ENCODE results near the gene MRPS5. TPM values are rescaled to one million over a fixed set of nuclear protein-coding genes. Genes with fewer than 3 reads are reported as not detected.

MRPS5 gene
- total RNA-seq, 1 donor from 2014 or later, result 75.2 TPM

DNA sequence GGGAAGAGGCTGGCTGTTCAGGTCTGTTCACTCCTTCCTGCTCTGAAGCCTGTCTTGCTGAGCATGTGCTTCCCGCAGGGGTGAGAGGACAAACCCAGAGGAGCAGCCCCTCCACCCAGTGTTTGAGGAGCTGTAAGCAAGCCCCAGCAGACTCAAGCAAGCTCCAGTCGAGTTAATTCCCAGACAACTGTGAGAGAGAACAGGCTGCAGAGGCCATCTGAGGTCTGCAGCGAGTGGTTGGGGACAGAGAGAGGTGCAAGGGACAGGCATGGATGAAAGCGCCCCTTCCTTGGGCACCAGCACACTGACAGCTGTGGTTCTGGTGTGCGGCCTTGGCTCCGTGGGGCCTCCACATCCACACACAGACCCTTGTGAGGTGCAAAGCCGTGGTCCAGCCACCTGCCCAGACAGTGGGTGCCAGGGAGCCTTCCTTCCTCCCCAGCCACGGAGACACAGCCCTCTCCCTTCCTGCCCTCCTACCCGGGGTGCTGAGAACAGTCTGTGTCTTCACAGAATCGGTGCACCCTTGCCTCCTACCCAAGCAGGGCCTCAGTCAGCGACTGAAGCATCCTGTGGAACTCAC is 59.9 kb downstream of the MRPS5 start:
- H3K27ac ChIP-seq, result no peak overlapping the region
- TF ChIP-seq EZH2phosphoT487 (IDR thresholded peaks at IDR 0.05) (no peak), EZH2 (IDR thresholded peaks at IDR 0.05) (no peak)
- TF ChIP-seq, protein P1, sequence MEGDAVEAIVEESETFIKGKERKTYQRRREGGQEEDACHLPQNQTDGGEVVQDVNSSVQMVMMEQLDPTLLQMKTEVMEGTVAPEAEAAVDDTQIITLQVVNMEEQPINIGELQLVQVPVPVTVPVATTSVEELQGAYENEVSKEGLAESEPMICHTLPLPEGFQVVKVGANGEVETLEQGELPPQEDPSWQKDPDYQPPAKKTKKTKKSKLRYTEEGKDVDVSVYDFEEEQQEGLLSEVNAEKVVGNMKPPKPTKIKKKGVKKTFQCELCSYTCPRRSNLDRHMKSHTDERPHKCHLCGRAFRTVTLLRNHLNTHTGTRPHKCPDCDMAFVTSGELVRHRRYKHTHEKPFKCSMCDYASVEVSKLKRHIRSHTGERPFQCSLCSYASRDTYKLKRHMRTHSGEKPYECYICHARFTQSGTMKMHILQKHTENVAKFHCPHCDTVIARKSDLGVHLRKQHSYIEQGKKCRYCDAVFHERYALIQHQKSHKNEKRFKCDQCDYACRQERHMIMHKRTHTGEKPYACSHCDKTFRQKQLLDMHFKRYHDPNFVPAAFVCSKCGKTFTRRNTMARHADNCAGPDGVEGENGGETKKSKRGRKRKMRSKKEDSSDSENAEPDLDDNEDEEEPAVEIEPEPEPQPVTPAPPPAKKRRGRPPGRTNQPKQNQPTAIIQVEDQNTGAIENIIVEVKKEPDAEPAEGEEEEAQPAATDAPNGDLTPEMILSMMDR (IDR thresholded peaks at IDR 0.05), result no peak
- Mint-ChIP-seq H3K36me3 (no peaks in the 10 kb centered on the region), H3K4me3 (no peak overlapping the region), H3K27ac (no peak overlapping the region), H3K4me1 (peaks cover 37% of the 10 kb centered on the region), H3K9me3 (no peaks in the 10 kb centered on the region), H3K27me3 (ENCODE audit: insufficient read depth, low read depth) (peaks cover 18% of the 10 kb centered on the region)
- no peaks in the 10 kb centered on the region for H3K27me3 ChIP-seq
- no peak overlapping the region for H3K4me3 ChIP-seq
- no peaks in the 10 kb centered on the region for H3K79me2 ChIP-seq (ENCODE audit: low read depth)
- H3K4me2 ChIP-seq, result no peak overlapping the region
- no peak for DNase-seq (ENCODE audit: low spot score)
- no peak overlapping the region for H2AFZ ChIP-seq (replicated peaks)
- H3K9ac ChIP-seq, result no peak overlapping the region
- H3K36me3 ChIP-seq, result no peaks in the 10 kb centered on the region
- no peaks in the 10 kb centered on the region for H3K4me1 ChIP-seq
- H4K20me1 ChIP-seq (ENCODE audit: low read depth), result no peaks in the 10 kb centered on the region
- H3F3A ChIP-seq (ENCODE audit: low read depth), result no peaks in the 10 kb centered on the region
- peaks cover 6% of the 10 kb centered on the region for H3K9me3 ChIP-seq (ENCODE audit: low read depth)

DNA sequence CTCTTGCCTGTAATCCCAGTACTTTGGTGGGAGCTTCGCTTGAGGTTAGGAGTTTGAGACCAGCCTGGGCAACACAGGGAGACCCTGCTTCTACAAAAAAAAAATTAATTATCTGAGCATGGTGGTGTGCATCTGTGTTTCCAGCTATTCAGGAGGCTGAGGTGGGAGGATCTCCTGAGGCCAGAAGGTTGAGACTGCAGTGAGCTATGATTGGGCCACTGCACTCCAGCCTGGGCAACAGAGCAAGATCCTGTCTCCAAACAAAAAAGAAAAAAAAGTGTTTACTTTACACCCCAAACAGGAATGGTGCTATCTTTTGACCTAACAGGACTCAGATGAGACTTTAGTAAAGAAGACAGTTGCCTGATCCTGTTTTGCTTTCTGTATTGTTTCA is 60.5 kb downstream of the MRPS5 start:
- no peaks in the 10 kb centered on the region for H3K79me2 ChIP-seq (ENCODE audit: low read depth)
- H3K9me3 Mint-ChIP-seq, result no peaks in the 10 kb centered on the region
- H3K27me3 ChIP-seq, result no peaks in the 10 kb centered on the region
- H3K4me2 ChIP-seq, result no peak overlapping the region
- no peak overlapping the region for H2AFZ ChIP-seq (replicated peaks)
- no peak overlapping the region for H3K27ac Mint-ChIP-seq
- H3K27me3 Mint-ChIP-seq (ENCODE audit: insufficient read depth, low read depth), result peaks cover 14% of the 10 kb centered on the region
- H3F3A ChIP-seq (ENCODE audit: low read depth), result no peaks in the 10 kb centered on the region
- no peaks in the 10 kb centered on the region for H4K20me1 ChIP-seq (ENCODE audit: low read depth)
- DNase-seq (ENCODE audit: low spot score), result no peak
- no peaks in the 10 kb centered on the region for H3K36me3 ChIP-seq
- H3K4me1 ChIP-seq, result no peaks in the 10 kb centered on the region
- H3K9ac ChIP-seq, result no peak overlapping the region
- H3K4me1 Mint-ChIP-seq, result peaks cover 42% of the 10 kb centered on the region
- H3K4me3 Mint-ChIP-seq, result no peak overlapping the region
- H3K36me3 Mint-ChIP-seq, result no peaks in the 10 kb centered on the region
- H3K27ac ChIP-seq, result no peak overlapping the region
- peaks cover 6% of the 10 kb centered on the region for H3K9me3 ChIP-seq (ENCODE audit: low read depth)
- H3K4me3 ChIP-seq, result no peak overlapping the region
- TF ChIP-seq, protein P1 (IDR thresholded peaks at IDR 0.05), result no peak
- TF ChIP-seq EZH2 (IDR thresholded peaks at IDR 0.05) (no peak), EZH2phosphoT487 (IDR thresholded peaks at IDR 0.05) (no peak)

DNA sequence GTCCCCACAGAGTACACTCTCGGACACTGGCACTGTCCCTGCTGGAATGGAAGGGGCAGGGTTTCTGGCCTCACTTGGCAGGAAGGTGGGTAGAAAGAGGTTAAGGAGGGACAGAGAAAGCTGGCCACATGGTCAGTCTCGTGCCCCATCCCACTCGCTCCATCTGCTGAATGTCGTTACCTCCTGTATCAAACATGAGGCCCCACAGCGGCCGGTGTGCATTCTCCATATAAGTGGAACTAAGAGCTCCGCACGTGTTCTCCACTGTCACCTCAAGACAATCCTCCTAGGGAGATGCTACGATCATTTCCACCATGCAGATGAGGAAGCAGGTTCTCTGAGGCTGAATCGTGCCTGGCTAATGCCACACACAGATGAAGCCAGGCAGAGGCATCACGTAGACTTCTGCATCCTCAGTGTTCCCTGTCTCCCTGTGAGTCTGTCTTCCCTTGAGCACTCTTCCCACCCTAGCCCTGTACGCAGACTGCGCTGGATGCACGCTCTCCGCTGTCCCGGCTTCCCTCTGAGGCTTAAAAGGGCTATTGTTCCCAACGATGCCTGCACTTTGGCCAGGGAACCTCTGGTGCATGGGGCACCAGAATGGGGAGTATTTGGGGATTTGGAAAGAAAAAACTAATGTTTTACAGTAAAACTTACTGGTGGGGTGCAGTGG is 61.0 kb downstream of the MRPS5 start:
- Mint-ChIP-seq H3K4me1 (peaks cover 42% of the 10 kb centered on the region), H3K4me3 (no peak overlapping the region), H3K36me3 (no peaks in the 10 kb centered on the region), H3K27me3 (ENCODE audit: insufficient read depth, low read depth) (peaks cover 15% of the 10 kb centered on the region), H3K9me3 (no peaks in the 10 kb centered on the region), H3K27ac (no peak overlapping the region)
- no peak overlapping the region for H3K4me3 ChIP-seq
- no peaks in the 10 kb centered on the region for H3F3A ChIP-seq (ENCODE audit: low read depth)
- H4K20me1 ChIP-seq (ENCODE audit: low read depth), result no peaks in the 10 kb centered on the region
- H3K9ac ChIP-seq, result no peak overlapping the region
- no peaks in the 10 kb centered on the region for H3K36me3 ChIP-seq
- H3K27ac ChIP-seq, result no peak overlapping the region
- no peaks in the 10 kb centered on the region for H3K27me3 ChIP-seq
- H3K4me2 ChIP-seq, result no peak overlapping the region
- no peak for DNase-seq (ENCODE audit: low spot score)
- no peaks in the 10 kb centered on the region for H3K79me2 ChIP-seq (ENCODE audit: low read depth)
- no peaks in the 10 kb centered on the region for H3K4me1 ChIP-seq
- H3K9me3 ChIP-seq (ENCODE audit: low read depth), result peaks cover 6% of the 10 kb centered on the region
- no peak overlapping the region for H2AFZ ChIP-seq (replicated peaks)
- TF ChIP-seq, protein P1 (IDR thresholded peaks at IDR 0.05), result no peak
- TF ChIP-seq EZH2 (IDR thresholded peaks at IDR 0.05) (no peak), EZH2phosphoT487 (IDR thresholded peaks at IDR 0.05) (no peak)
